Activated naive CD8-positive, alpha-beta T cell treated with anti-CD3 and anti-CD28 coated beads, Interleukin-2, amount 10 ng/mL, durations not matched to agents 7 days and 5 days (primary cell): ENCODE measurements around the gene SAPCD2. TPM values are rescaled to one million over a fixed set of nuclear protein-coding genes. Genes with fewer than 3 reads are reported as not detected.

Source experiments
- ATAC-seq: fragments of 150-1000 bp; cut with Tn5 transposase; one replicate; pipeline ENCODE4 v1.10.0; 2021; ENCODE audit warnings: low read depth, moderate library complexity
- POLR2A ChIA-PET: fragments of 350-600 bp; sonication (Branson Sonifier 250); formaldehyde crosslinking; loops from one replicate; lab custom pipeline; 2021; ENCODE audit warnings: antibody characterized with exemption; lab: Charles Lee
- DNase-seq: peaks from one replicate; pipeline ENCODE4 v3.0.0; 2021
- H3K27ac Mint-ChIP-seq: one replicate; pipeline ENCODE4 v1.8.0; 2022; ENCODE audit warnings: mild to moderate bottlenecking, mixed read lengths
- H3K27me3 Mint-ChIP-seq: one replicate; pipeline ENCODE4 v1.8.0; 2022; ENCODE audit warnings: mild to moderate bottlenecking, moderate library complexity, mixed read lengths
- H3K36me3 Mint-ChIP-seq: one replicate; pipeline ENCODE4 v1.8.0; 2021; ENCODE audit warnings: mild to moderate bottlenecking, mixed read lengths
- H3K4me1 Mint-ChIP-seq: one replicate; pipeline ENCODE4 v1.8.0; 2021; ENCODE audit warnings: mixed read lengths
- H3K4me3 Mint-ChIP-seq: one replicate; pipeline ENCODE4 v1.8.0; 2022; ENCODE audit warnings: mild to moderate bottlenecking, moderate library complexity, mixed read lengths
- H3K9me3 Mint-ChIP-seq: one replicate; pipeline ENCODE4 v1.8.0; 2021; ENCODE audit warnings: mixed read lengths
- total RNA-seq, 2 experiments: library from RNA; stranded (reverse); gene quantifications; one replicate each; pipeline ENCODE4 v1.2.3, GENCODE V29; 2021

The SAPCD2 gene
- total RNA-seq, 2 experiments from 2014 or later = 26.4 to 30.0 TPM

DNA sequence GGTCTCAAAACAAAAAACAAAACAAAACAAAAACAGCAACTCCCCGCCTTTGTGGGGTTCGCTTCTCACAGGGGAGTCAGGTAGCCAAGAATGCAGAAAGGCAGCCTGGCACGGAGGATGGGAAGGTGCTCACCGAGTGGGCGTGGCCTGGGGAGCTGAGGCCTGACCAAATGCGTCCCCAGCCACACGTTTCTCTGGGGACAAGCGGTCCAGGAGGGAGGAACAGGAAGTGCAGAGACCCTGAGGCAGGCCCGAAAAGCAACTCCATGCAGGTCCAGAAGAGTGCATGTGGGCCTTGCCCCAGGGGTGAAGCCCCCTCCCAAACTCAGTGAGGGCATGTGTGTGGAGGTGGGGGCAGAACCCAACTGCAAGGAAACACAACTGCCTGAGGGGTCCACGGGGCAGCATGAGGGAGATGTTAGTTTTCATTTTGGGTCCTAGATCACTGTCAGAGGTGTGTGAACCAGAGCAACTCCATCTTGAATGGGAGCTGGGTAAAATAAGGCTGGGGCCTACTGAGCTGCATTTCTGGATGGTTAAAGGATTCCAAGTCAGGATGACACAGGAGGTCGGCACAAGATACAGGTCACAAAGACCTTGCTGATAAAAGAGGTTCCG, 4.4 kb upstream of the SAPCD2 start:
- no peak overlapping the region for H3K4me3 Mint-ChIP-seq
- POLR2A ChIA-PET = interaction anchor here (3.5 kb wide), 1 partner anchor 12 kb away, joined by 31 read pairs; the partner anchor contains the start of gene MAN1B1
- ATAC-seq = no peak
- no peaks in the 10 kb centered on the region for H3K9me3 Mint-ChIP-seq
- peak overlapping the region; percentile 30 for H3K27ac Mint-ChIP-seq
- H3K27me3 Mint-ChIP-seq = no peaks in the 10 kb centered on the region
- no peak for DNase-seq
- H3K4me1 Mint-ChIP-seq = peaks cover 13% of the 10 kb centered on the region
- H3K36me3 Mint-ChIP-seq = peaks cover 3% of the 10 kb centered on the region

DNA sequence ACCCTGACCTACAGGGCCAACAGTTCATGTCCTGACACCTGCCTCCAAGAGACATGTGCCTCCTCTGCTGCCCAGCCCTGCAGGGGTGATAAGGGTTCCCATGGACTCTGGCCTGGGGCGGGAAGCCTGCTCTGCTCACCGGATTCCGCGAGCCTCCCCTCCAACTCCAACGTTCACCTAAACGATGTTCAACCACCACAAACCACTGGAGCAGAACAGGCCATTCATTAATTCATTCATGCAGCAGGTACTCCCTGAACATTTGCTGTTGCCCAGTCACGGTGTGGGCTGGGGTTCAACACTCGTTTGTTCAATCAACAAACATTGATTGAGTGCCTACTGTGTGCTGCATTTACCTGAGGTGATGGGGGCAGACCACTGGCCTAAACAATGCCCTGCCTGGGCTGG, 3.6 kb upstream of the SAPCD2 start:
- no peaks in the 10 kb centered on the region for H3K27me3 Mint-ChIP-seq
- POLR2A ChIA-PET = no interaction called here
- H3K9me3 Mint-ChIP-seq = no peaks in the 10 kb centered on the region
- no peak for DNase-seq
- H3K36me3 Mint-ChIP-seq = peaks cover 2% of the 10 kb centered on the region
- H3K27ac Mint-ChIP-seq = no peak overlapping the region
- H3K4me3 Mint-ChIP-seq = no peak overlapping the region
- peaks cover 13% of the 10 kb centered on the region for H3K4me1 Mint-ChIP-seq
- ATAC-seq = no peak

DNA sequence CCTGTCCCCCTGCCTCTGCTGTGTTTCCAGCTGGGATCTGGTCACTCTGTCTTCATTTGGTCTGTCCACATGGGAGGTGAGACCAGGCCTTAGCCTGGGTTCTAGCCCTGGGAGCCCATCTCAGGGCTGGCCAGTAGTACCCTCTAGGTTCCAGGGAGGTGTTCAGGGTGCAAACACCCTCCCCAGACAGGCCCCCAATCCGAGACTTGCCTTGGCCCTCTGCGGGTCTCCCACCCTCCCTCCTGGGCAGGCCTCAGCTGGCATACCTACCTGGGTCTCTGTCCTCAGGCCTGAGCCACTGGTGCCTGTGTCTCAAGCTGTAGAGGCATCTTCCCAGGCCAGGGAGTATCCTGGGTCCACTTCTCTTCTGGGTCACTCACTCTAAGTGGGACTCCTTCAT, 925 bp upstream of the SAPCD2 start:
- peak; percentile 35 for DNase-seq
- Mint-ChIP-seq H3K4me3 (peak overlapping the region; percentile 82), H3K27ac (peak overlapping the region; percentile 91), H3K36me3 (no peaks in the 10 kb centered on the region), H3K4me1 (peaks cover 20% of the 10 kb centered on the region), H3K27me3 (no peaks in the 10 kb centered on the region), H3K9me3 (no peaks in the 10 kb centered on the region)
- POLR2A ChIA-PET = interaction anchor here (0.8 to 5.4 kb wide), 14 partner anchors 15 to 169 kb away, joined by 3 to 75 read pairs (median 6); partner anchors contain the start of genes ABCA2, ANAPC2, FBXW5 and MAN1B1
- no peak for ATAC-seq

DNA sequence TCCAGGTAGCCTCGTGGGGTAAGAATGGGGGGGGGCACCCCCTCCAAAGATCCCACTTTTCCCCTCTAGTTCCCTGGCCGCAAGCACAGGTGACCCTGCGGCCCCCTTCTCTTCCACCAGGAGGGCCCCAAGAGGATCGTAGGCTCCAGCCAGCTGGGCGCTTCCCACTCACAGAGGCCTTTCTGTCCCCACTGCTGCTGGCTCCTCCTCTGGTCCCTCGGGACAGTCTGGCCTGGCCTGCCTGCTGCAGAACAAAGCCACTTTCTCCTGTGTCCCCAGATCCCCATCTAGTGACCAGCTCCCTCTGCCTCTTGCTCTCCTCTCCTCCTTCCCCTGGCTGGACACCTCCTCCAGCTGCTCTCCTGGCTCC, 534 bp upstream of the SAPCD2 start:
- DNase-seq (no peak), ATAC-seq (no peak)
- H3K9me3 Mint-ChIP-seq = no peaks in the 10 kb centered on the region
- no peaks in the 10 kb centered on the region for H3K36me3 Mint-ChIP-seq
- POLR2A ChIA-PET = interaction anchor here (0.6 to 5.4 kb wide), 28 partner anchors 8 to 950 kb away, joined by 3 to 75 read pairs (median 4); partner anchors contain the start of genes ABCA2, ANAPC2, ENTPD2 and FBXW5
- H3K4me1 Mint-ChIP-seq = peaks cover 20% of the 10 kb centered on the region
- H3K4me3 Mint-ChIP-seq = peak overlapping the region; percentile 82
- peak overlapping the region; percentile 91 for H3K27ac Mint-ChIP-seq
- no peaks in the 10 kb centered on the region for H3K27me3 Mint-ChIP-seq

DNA sequence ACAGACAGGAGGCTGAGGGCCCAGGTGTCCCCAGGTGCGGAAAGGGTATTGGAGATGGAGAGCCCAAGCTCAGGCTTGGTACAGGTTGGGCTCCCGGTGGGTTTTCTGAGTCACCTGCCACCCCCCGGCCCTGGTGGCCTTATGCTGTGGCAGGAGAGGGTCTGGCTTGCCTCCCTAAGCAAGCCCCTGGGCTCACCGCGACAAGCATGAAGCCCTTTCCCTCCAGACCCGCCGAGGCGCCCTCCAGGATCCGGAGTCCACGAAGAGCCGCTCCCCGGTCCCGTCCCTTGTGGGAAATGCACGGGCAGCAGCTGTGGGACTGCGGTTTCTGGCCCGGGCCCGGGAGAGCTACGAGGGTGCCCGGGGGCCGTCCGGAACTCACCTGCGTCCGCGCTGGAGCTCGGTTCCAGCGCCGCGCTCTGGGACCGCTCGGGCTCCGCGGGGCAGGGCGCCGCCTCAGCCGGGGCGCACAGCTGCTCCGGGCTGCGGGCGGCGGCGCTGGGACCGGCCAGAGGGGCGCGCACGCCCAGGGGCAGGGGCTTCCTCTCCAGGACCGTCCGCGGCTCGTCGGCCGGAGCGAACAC, 757 bp downstream of the SAPCD2 start:
- DNase-seq = no peak
- H3K9me3 Mint-ChIP-seq = no peaks in the 10 kb centered on the region

DNA sequence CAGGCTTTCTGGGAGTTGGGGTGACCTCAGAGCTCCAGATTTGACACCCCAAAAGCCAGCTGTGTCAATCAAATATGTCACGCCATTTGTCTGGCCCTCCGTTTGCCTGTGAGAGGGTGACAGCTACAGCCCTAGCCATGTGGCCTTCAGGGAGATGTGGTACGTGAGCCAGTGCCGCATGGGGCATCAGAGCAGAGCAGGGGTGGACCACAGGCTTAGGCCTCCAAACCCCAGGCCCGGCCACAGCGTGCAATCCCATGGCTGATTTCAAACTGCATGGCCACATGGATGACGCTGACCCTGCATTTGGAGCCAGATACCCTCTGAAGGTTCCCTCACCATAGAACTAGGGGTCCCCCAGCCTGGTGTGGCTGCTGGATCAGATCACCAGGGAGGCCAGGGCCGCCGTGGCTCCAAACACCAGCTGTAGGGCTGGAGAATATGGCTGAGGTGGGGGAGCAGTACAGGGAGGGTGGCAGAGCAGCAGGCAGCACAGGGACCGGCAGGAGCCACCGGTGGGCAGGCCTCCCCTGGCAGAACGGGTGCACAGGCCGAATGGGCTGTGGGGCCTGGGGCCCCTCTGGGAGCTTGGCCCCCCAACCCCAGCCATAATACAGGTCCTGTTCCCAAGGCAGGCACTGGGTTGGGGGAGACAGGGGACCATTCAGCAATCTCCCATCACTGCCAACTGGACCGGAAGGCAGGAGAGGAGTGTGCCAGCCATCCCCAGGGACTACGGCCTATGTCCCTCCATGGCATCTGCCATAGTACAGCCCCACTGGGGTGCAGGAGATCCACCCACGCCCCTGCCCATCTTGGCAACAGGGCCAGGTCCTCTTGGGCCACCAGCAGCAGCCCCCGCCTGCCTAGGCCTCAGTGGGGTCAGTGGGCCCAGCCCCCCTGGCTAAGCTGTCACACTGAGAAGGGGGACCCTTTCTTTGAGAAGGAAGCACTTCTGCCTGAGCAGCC, 1.5 kb downstream of the SAPCD2 start:
- peak overlapping the region; percentile 78 for H3K4me3 Mint-ChIP-seq
- H3K27me3 Mint-ChIP-seq = no peaks in the 10 kb centered on the region
- peaks cover 20% of the 10 kb centered on the region for H3K4me1 Mint-ChIP-seq
- no peaks in the 10 kb centered on the region for H3K9me3 Mint-ChIP-seq
- DNase-seq = no peak
- peaks cover 3% of the 10 kb centered on the region for H3K36me3 Mint-ChIP-seq
- POLR2A ChIA-PET = interaction anchor here (0.7 to 5.4 kb wide), 18 partner anchors 9 to 356 kb away, joined by 3 to 75 read pairs (median 5); partner anchors contain the start of genes CYSRT1, ENTPD2, MAN1B1 and TUBB4B
- H3K27ac Mint-ChIP-seq = peak overlapping the region; percentile 60
- ATAC-seq = no peak

More for the DNA sequence above, 757 bp downstream of the SAPCD2 start:
- no peaks in the 10 kb centered on the region for H3K27me3 Mint-ChIP-seq
- H3K4me1 Mint-ChIP-seq = peaks cover 21% of the 10 kb centered on the region
- ATAC-seq = no peak
- H3K36me3 Mint-ChIP-seq = no peaks in the 10 kb centered on the region
- POLR2A ChIA-PET = interaction anchor here (0.7 to 5.4 kb wide), 31 partner anchors 9 to 357 kb away, joined by 3 to 75 read pairs (median 5); partner anchors contain the start of genes ABCA2, ANAPC2, CYSRT1 and ENTPD2
- peak overlapping the region; percentile 60 for H3K27ac Mint-ChIP-seq
- H3K4me3 Mint-ChIP-seq = peak overlapping the region; percentile 78

DNA sequence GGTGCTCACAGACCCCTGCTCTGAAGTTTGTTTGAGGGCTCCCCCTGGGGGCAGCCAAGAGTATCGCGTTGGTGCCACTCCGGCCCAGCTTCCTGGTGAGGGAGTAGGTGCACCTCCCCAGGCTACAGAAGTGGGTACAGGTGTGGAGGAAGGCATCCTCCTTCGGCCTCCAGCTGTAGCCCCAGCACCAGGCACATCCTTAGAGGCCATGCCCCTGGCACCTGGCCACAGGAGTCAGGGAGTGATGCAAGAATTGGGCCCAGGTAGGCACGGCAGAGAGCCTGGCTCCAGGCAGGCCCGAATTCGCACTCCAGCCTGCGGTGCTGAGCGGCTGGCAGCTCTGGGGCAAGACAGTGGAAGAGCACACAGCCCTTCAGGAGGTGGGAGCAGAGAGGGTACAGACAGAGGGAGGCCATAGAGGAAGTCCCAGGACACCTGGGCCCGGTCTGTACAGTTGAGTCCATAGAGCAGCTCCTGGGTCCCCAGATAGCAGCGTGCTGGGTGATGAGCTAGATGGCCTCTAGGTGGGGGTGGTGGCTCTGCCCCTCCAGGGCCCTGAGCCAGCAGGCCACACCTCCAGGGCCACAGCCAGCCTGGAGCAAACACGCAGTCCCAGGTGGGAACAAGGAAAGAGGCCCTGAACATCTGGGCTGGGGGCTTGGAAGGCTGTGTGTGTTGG, 2.4 kb downstream of the SAPCD2 start:
- peak; percentile 90 for DNase-seq
- POLR2A ChIA-PET = interaction anchor here (0.7 to 5.4 kb wide), 12 partner anchors 9 to 188 kb away, joined by 3 to 75 read pairs (median 5); partner anchors contain the start of genes MAN1B1 and TUBB4B
- Mint-ChIP-seq H3K36me3 (peaks cover 3% of the 10 kb centered on the region), H3K4me3 (peak overlapping the region; percentile 78), H3K27me3 (no peaks in the 10 kb centered on the region), H3K4me1 (peaks cover 20% of the 10 kb centered on the region), H3K9me3 (no peaks in the 10 kb centered on the region), H3K27ac (peak overlapping the region; percentile 73)
- peak; percentile 48 for ATAC-seq

DNA sequence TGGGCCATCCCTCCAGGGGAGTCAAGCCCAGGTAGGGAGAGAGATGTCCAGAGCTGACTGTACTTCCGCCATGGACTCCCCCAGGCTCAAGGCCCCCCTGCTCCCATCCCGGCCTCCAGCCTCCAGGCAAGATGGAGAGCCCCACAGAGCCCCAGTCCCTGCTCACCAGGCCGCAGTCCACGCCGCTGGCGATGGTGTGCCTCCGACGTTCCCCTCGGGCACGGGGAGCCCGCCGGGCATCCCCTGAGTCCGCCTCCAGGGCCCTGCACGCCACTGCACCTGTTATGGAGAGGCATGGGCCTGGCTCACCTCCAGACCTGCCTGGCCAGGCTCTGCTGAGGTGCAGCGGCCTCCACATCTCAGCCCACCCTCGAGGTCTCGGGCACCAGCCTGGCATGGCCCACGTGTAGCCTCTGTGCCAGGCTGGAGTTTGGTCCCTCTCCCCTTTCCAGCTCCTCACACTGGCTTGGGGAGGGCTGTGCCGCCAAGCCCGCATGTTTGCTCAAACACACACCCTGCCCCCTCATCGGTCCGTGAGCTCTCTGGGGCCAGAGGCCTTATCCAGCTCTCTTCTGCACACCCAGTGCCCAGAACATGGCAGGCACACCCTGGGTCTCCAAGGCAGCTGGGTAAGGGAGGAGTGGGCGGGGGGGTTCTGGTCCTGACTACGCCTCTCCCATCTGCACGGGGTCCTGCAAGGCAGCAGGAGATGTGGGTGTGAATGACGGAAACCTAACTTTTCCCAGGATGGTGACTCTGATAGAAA, 4.1 kb downstream of the SAPCD2 start:
- POLR2A ChIA-PET = interaction anchor here (0.5 to 1.8 kb wide), 4 partner anchors 10 to 269 kb away, joined by 3 to 6 read pairs (median 3); partner anchors contain the start of gene NPDC1
- ATAC-seq (no peak), DNase-seq (no peak)
- H3K4me3 Mint-ChIP-seq = no peak overlapping the region
- peaks cover 3% of the 10 kb centered on the region for H3K36me3 Mint-ChIP-seq
- H3K9me3 Mint-ChIP-seq = no peaks in the 10 kb centered on the region
- H3K27me3 Mint-ChIP-seq = no peaks in the 10 kb centered on the region
- H3K4me1 Mint-ChIP-seq = peaks cover 13% of the 10 kb centered on the region
- no peak overlapping the region for H3K27ac Mint-ChIP-seq

DNA sequence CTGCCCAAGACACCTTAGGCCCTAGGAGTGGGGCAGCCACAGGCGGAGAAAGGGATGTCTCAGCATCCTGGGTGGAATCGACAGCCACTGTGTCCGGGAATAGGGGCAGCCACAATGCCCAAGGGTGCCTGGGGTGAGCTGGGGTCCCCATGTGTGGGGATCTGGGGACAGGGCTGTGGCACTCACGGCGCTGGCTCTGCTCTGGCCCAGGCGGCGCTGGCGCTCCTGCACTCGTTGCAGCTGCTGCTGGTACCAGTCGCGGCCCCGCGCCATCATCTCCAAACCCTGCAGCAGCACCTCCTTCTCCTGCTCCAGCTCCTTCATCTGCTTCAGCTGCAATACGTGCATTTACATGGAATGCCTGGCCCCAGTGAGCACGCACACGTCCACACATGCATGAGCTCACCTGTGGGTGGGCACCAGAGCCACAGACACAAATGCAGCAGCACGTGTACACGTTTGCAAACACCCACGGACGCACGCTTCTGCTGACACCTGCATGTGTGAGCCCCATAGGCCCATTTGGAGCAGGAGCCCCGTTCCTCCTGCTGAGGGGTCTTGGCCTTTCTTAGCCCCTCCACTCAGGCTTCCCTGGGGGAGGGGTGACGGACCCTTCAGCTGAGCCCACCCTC, 4.9 kb downstream of the SAPCD2 start:
- POLR2A ChIA-PET = interaction anchor here (1.5 kb wide), 1 partner anchor 19 kb away, joined by 3 read pairs; the partner anchor contains the start of gene NPDC1
- H3K27ac Mint-ChIP-seq = no peak overlapping the region

DNA sequence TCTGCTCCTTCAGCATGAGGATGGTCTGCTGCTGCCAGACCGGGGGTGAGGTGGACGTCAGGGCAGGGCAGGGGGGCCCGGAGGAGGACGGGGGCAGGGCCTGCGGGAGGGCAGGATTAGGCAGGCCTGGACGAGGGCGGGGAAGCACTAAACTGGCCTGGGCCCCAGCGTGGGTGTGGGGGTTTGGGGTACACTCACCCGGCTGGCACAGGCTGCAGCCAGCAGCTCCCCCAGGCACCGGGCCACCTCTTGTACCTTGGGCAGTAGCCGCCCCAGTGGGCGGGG, 5.5 kb downstream of the SAPCD2 start:
- H3K4me1 Mint-ChIP-seq = peaks cover 8% of the 10 kb centered on the region
- peaks cover 3% of the 10 kb centered on the region for H3K36me3 Mint-ChIP-seq
- H3K27me3 Mint-ChIP-seq = no peaks in the 10 kb centered on the region
- POLR2A ChIA-PET = interaction anchor here (1.4 to 1.5 kb wide), 2 partner anchors 18 to 38 kb away, joined by 3 to 4 read pairs; partner anchors contain the start of gene NPDC1
- ATAC-seq (no peak), DNase-seq (no peak)
- no peak overlapping the region for H3K4me3 Mint-ChIP-seq
- no peak overlapping the region for H3K27ac Mint-ChIP-seq
- H3K9me3 Mint-ChIP-seq = no peaks in the 10 kb centered on the region

More for the DNA sequence above, 4.9 kb downstream of the SAPCD2 start:
- no peaks in the 10 kb centered on the region for H3K9me3 Mint-ChIP-seq
- no peaks in the 10 kb centered on the region for H3K27me3 Mint-ChIP-seq
- H3K4me1 Mint-ChIP-seq = peaks cover 8% of the 10 kb centered on the region
- ATAC-seq = no peak
- H3K4me3 Mint-ChIP-seq = no peak overlapping the region
- no peak for DNase-seq
- H3K36me3 Mint-ChIP-seq = peaks cover 3% of the 10 kb centered on the region

DNA sequence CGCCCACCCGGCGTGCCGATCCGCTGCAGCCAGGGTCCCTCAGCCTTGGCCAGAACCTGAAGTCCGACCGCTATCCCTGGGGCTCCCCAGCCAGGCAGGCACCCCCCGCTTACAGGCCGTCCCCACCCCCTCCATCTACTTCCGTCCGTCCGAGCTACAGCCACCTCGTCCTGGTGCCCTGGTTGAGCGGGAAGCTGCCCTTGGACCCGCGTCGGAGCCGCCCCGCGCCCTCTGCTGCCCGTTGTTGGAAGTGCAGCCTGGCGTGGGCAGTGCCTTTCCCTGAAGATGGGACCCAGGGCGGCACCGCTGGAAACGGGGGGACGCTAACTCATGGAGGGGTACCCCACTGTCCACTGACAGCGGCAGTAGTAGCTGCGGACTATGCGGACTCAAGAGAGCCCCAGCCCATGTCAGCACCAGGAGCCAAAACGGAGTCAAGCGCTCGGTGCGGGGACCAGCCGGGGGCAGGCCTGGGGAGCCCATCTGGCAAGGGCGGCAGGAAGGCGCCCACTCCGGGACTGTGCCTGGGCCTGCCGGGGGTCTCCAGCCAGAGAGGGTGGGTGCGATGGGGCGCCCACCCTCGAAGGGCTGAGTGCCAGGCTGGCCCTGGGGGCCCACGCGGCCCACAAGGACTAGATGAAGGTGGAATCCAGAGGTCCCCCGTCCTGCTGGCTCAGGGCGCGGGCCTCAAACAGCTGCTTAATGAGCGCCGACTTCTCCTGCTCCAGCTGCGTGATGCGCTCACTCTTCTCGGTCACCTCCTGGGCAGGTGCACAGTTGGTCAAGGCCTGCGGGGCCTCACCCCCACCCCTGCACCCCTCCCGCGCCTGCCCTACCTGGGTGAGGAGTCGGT, 6.1 kb downstream of the SAPCD2 start:
- POLR2A ChIA-PET = interaction anchor here (1.4 to 1.5 kb wide), 2 partner anchors 18 to 37 kb away, joined by 3 to 4 read pairs; partner anchors contain the start of gene NPDC1

More for the DNA sequence above, 6.1 kb downstream of the SAPCD2 start:
- H3K4me1 Mint-ChIP-seq = peaks cover 8% of the 10 kb centered on the region
- H3K4me3 Mint-ChIP-seq = no peak overlapping the region
- ATAC-seq = no peak
- H3K27me3 Mint-ChIP-seq = no peaks in the 10 kb centered on the region
- H3K36me3 Mint-ChIP-seq = peaks cover 3% of the 10 kb centered on the region
- H3K27ac Mint-ChIP-seq = no peak overlapping the region
- no peaks in the 10 kb centered on the region for H3K9me3 Mint-ChIP-seq
- DNase-seq = peak; percentile 77
